ENCODE data around the gene SPTBN1. TPM values are rescaled to one million over a fixed set of nuclear protein-coding genes. Genes with fewer than 3 reads are reported as not detected.

SPTBN1 gene
- total and polyA plus RNA-seq, 2 donors (not counting 3 experiments of a cell fraction or from before 2014, with no cell fraction given): 63.3 to 320 TPM

GRCh38 chr2:54586062-54586461 lies 129.9 kb downstream of the SPTBN1 start:
- Histone ChIP-seq H3K79me2 (ENCODE audit: control insufficient read depth, insufficient read depth, low read length) (peaks cover 86% of the 10 kb centered on the region), H3K36me3 (ENCODE audit: control insufficient read depth in 2 of 2, extremely low read depth in 1 of 2, insufficient read depth in 2 of 2, low read length in 2 of 2) (no peaks in the 10 kb centered on the region), H3K9me3 (replicated peaks; ENCODE audit: control insufficient read depth, insufficient read depth, low read length) (no peaks in the 10 kb centered on the region), H2AFZ (ENCODE audit: low read depth, low read length) (no peak overlapping the region), H3K27ac (ENCODE audit: insufficient read depth, low read depth, low read length) (peak overlapping the region; percentile 91), H3K4me1 (ENCODE audit: control insufficient read depth, extremely low read depth, insufficient read depth, low read length) (peaks cover 67% of the 10 kb centered on the region), H3K4me2 (ENCODE audit: insufficient read depth, low read length) (peak overlapping the region; percentile 70), H3K27me3 (ENCODE audit: control insufficient read depth in 2 of 2, insufficient read depth in 2 of 2, low read length in 2 of 2) (no peaks in the 10 kb centered on the region), H3K9ac (replicated peaks; ENCODE audit: extremely low read depth, insufficient read depth, low read length) (peak overlapping the region; percentile 56), H3K9me1 (replicated peaks; ENCODE audit: control insufficient read depth, extremely low read depth, insufficient read depth, low read length) (no peaks in the 10 kb centered on the region), H4K20me1 (replicated peaks; ENCODE audit: control insufficient read depth, extremely low read depth, insufficient read depth, low read length) (peaks cover 2% of the 10 kb centered on the region), H3K4me3 (replicated peaks in 1 of 3; ENCODE audit: insufficient read depth in 1 of 3, low read depth in 1 of 3, low read length in 3 of 3) (no peak overlapping the region)
- BruUV-seq (replicated peaks): no TSS peak
- TF ChIP-seq, protein P1, sequence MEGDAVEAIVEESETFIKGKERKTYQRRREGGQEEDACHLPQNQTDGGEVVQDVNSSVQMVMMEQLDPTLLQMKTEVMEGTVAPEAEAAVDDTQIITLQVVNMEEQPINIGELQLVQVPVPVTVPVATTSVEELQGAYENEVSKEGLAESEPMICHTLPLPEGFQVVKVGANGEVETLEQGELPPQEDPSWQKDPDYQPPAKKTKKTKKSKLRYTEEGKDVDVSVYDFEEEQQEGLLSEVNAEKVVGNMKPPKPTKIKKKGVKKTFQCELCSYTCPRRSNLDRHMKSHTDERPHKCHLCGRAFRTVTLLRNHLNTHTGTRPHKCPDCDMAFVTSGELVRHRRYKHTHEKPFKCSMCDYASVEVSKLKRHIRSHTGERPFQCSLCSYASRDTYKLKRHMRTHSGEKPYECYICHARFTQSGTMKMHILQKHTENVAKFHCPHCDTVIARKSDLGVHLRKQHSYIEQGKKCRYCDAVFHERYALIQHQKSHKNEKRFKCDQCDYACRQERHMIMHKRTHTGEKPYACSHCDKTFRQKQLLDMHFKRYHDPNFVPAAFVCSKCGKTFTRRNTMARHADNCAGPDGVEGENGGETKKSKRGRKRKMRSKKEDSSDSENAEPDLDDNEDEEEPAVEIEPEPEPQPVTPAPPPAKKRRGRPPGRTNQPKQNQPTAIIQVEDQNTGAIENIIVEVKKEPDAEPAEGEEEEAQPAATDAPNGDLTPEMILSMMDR (IDR thresholded peaks at IDR 0.05; ENCODE audit: extremely low read depth in 1 of 2, insufficient read depth in 1 of 2, low read depth in 1 of 2, low read length in 2 of 2): no peak
- TF ChIP-seq JUN (IDR thresholded peaks at IDR 0.05; ENCODE audit: borderline replicate concordance, insufficient read depth, insufficient read length, low read depth) (peak; percentile 52), FOS (IDR thresholded peaks at IDR 0.05; ENCODE audit: borderline replicate concordance, insufficient read depth, low read length) (peak; percentile 56)
- ChIA-PET CTCF (interaction anchor here (1.2 to 2.9 kb wide), 3 partner anchors 12 to 61 kb away, joined by 3 to 10 read pairs (median 4); no protein-coding TSS in a partner anchor), POLR2A (interaction anchor here (0.7 kb wide), 1 partner anchor 13 kb away, joined by 3 read pairs; no protein-coding TSS in a partner anchor)
- FAIRE-seq: no peak
- dilution Hi-C loops (cut with MboI; ENCODE audit: extremely low pct_ligation_motif_present, low sequenced_read_pairs) (no loop called here), intact Hi-C loops (cut with micrococcal nuclease) (loop anchor here (2.0 kb wide), 1 partner anchor 63 kb away; no protein-coding TSS in a partner anchor)
- DNase-seq (ENCODE audit: low read depth, low spot score): peak; percentile 87

DNA sequence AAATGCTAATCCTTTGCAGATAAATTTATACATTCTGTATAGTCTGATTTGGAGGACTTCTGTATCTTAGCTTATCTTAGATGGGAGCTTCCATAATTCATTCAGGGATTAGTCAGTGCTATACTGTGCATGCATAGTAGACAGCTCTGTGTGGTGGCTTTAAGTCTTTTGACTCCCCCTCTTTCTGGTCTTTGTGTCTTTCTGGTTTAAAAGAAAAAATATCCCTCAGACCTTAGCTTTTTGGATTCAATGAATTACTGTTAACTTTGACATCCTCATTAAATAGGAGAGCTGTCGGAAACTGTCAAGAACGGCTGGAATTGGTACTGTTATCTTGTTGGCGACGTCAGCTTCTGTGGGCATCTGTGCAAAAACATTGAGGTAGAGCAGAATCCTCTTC lies 130.4 kb downstream of the SPTBN1 start:
- Histone ChIP-seq H3K9me3 (replicated peaks; ENCODE audit: control insufficient read depth, insufficient read depth, low read length) (no peaks in the 10 kb centered on the region), H3K4me2 (ENCODE audit: insufficient read depth, low read length) (peak overlapping the region; percentile 70), H3K9me1 (replicated peaks; ENCODE audit: control insufficient read depth, extremely low read depth, insufficient read depth, low read length) (no peaks in the 10 kb centered on the region), H3K27ac (ENCODE audit: insufficient read depth, low read depth, low read length) (peak overlapping the region; percentile 91), H3K79me2 (ENCODE audit: control insufficient read depth, insufficient read depth, low read length) (peaks cover 86% of the 10 kb centered on the region), H3K36me3 (ENCODE audit: control insufficient read depth in 2 of 2, extremely low read depth in 1 of 2, insufficient read depth in 2 of 2, low read length in 2 of 2) (no peaks in the 10 kb centered on the region), H3K27me3 (ENCODE audit: control insufficient read depth in 2 of 2, insufficient read depth in 2 of 2, low read length in 2 of 2) (no peaks in the 10 kb centered on the region), H3K9ac (replicated peaks; ENCODE audit: extremely low read depth, insufficient read depth, low read length) (peak overlapping the region; percentile 56), H4K20me1 (replicated peaks; ENCODE audit: control insufficient read depth, extremely low read depth, insufficient read depth, low read length) (peaks cover 2% of the 10 kb centered on the region), H3K4me1 (ENCODE audit: control insufficient read depth, extremely low read depth, insufficient read depth, low read length) (peaks cover 69% of the 10 kb centered on the region), H2AFZ (ENCODE audit: low read depth, low read length) (no peak overlapping the region), H3K4me3 (replicated peaks in 1 of 3; ENCODE audit: insufficient read depth in 1 of 3, low read depth in 1 of 3, low read length in 3 of 3) (no peak overlapping the region)
- dilution Hi-C loops (cut with MboI; ENCODE audit: extremely low pct_ligation_motif_present, low sequenced_read_pairs): no loop called here
- FAIRE-seq (no peak), DNase-seq (ENCODE audit: low read depth, low spot score) (no peak)
- intact Hi-C loops (cut with micrococcal nuclease): loop anchor here (2.0 kb wide), 1 partner anchor 64 kb away; no protein-coding TSS in a partner anchor
- no peak for TF ChIP-seq POLR2AphosphoS5 (IDR thresholded peaks at IDR 0.05; ENCODE audit: insufficient read depth, low read depth, low read length)
- TF ChIP-seq GATA2 (IDR thresholded peaks at IDR 0.05; ENCODE audit: insufficient read depth, insufficient read length, low read depth, low read length): peak; percentile 34
- no peak for TF ChIP-seq MYC (IDR thresholded peaks at IDR 0.05; ENCODE audit: low read depth, low read length)
- no peak for TF ChIP-seq MAX (IDR thresholded peaks at IDR 0.05; ENCODE audit: insufficient read depth, insufficient read length)
- TF ChIP-seq FOS (IDR thresholded peaks at IDR 0.05; ENCODE audit: borderline replicate concordance, insufficient read depth, low read length): peak; percentile 30
- TF ChIP-seq JUN (IDR thresholded peaks at IDR 0.05; ENCODE audit: borderline replicate concordance, insufficient read depth, insufficient read length, low read depth): no peak
- ChIA-PET POLR2A (interaction anchor here (0.7 kb wide), 1 partner anchor 13 kb away, joined by 3 read pairs; no protein-coding TSS in a partner anchor), CTCF (interaction anchor here (1.2 to 2.9 kb wide), 3 partner anchors 12 to 62 kb away, joined by 3 to 10 read pairs (median 4); no protein-coding TSS in a partner anchor)
- no TSS peak for BruUV-seq (replicated peaks)
